ENCODE results near the gene MAML2. TPM values are rescaled to one million over a fixed set of nuclear protein-coding genes. Genes with fewer than 3 reads are reported as not detected.

Gene MAML2
- total RNA-seq, 1 donor from 2014 or later, result 1.3 TPM

- H3K4me3 ChIP-seq (ENCODE audit: low read depth, low read length), result no peak overlapping the region
- no peak for TF ChIP-seq CTCF (IDR thresholded peaks at IDR 0.05; ENCODE audit: insufficient read depth, low read length, severe bottlenecking)
- no peaks in the 10 kb centered on the region for H3K36me3 ChIP-seq (ENCODE audit: control insufficient read depth, insufficient read depth, low read length)
Measured at GRCh38 chr11:96195671-96196070, 147.3 kb downstream of the MAML2 start.

GRCh38 chr11:96194581-96195374 lies 148.2 kb downstream of the MAML2 start:
- H3K4me3 ChIP-seq (ENCODE audit: low read depth, low read length), result no peak overlapping the region
- DNase-seq (ENCODE audit: low read depth) (no peak), FAIRE-seq (no peak)
- H3K27me3 ChIP-seq (ENCODE audit: control insufficient read depth, insufficient read depth, low read length), result no peaks in the 10 kb centered on the region
- no peaks in the 10 kb centered on the region for H3K36me3 ChIP-seq (ENCODE audit: control insufficient read depth, insufficient read depth, low read length)
- no peak for TF ChIP-seq CTCF (IDR thresholded peaks at IDR 0.05; ENCODE audit: insufficient read depth, low read length, severe bottlenecking)

More at GRCh38 chr11:96195671-96196070, 147.3 kb downstream of the MAML2 start:
- no peak for FAIRE-seq
- H3K27me3 ChIP-seq (ENCODE audit: control insufficient read depth, insufficient read depth, low read length), result no peaks in the 10 kb centered on the region
- no peak for DNase-seq (ENCODE audit: low read depth)

GRCh38 chr11:96193745-96194443 lies 149.1 kb downstream of the MAML2 start:
- no peaks in the 10 kb centered on the region for H3K27me3 ChIP-seq (ENCODE audit: control insufficient read depth, insufficient read depth, low read length)
- FAIRE-seq (no peak), DNase-seq (ENCODE audit: low read depth) (no peak)
- no peak for TF ChIP-seq CTCF (IDR thresholded peaks at IDR 0.05; ENCODE audit: insufficient read depth, low read length, severe bottlenecking)
- H3K36me3 ChIP-seq (ENCODE audit: control insufficient read depth, insufficient read depth, low read length), result no peaks in the 10 kb centered on the region
- H3K4me3 ChIP-seq (ENCODE audit: low read depth, low read length), result no peak overlapping the region

- FAIRE-seq (no peak), DNase-seq (ENCODE audit: low read depth) (no peak)
- H3K36me3 ChIP-seq (ENCODE audit: control insufficient read depth, insufficient read depth, low read length), result no peaks in the 10 kb centered on the region
- TF ChIP-seq CTCF (IDR thresholded peaks at IDR 0.05; ENCODE audit: insufficient read depth, low read length, severe bottlenecking), result no peak
- no peaks in the 10 kb centered on the region for H3K27me3 ChIP-seq (ENCODE audit: control insufficient read depth, insufficient read depth, low read length)
- H3K4me3 ChIP-seq (ENCODE audit: low read depth, low read length), result no peak overlapping the region
Measured at GRCh38 chr11:96191752-96192151, 151.2 kb downstream of the MAML2 start.

- H3K36me3 ChIP-seq (ENCODE audit: control insufficient read depth, insufficient read depth, low read length), result no peaks in the 10 kb centered on the region
- H3K4me3 ChIP-seq (ENCODE audit: low read depth, low read length), result no peak overlapping the region
- TF ChIP-seq CTCF (IDR thresholded peaks at IDR 0.05; ENCODE audit: insufficient read depth, low read length, severe bottlenecking), result no peak
- FAIRE-seq (no peak), DNase-seq (ENCODE audit: low read depth) (no peak)
- H3K27me3 ChIP-seq (ENCODE audit: control insufficient read depth, insufficient read depth, low read length), result no peaks in the 10 kb centered on the region
Measured at GRCh38 chr11:96189351-96189750, 153.6 kb downstream of the MAML2 start.
